ENCODE data around the gene TTC39A. TPM values are rescaled to one million over a fixed set of nuclear protein-coding genes. Genes with fewer than 3 reads are reported as not detected.
A peak's percentile ranks its signal among the peaks of the same experiment; 100 is the strongest.

TTC39A gene
- polyA plus RNA-seq, 2 of the 4 experiments (the other 2 are of a cell fraction), result 1.4 to 6.2 TPM

GRCh38 chr1:51306950-51307349 is 23.4 kb downstream of the TTC39A start:
- Histone ChIP-seq H3K4me3 (no peak overlapping the region), H3K9me3 (no peaks in the 10 kb centered on the region), H3K4me1 (peaks cover 33% of the 10 kb centered on the region), H3K27ac (peak overlapping the region; percentile 33 to 81; a peak in 4 of 6 replicates), H3K4me2 (no peak overlapping the region)
- DNase-seq (ENCODE audit: low read depth in 1 of 2, low spot score in 1 of 2) (no peak), ATAC-seq (no peak), FAIRE-seq (no peak)
- ChIA-PET POLR2A (no interaction called here), CTCF (interaction anchor here (4.4 kb wide), 1 partner anchor 11 kb away, joined by 38 read pairs; no protein-coding TSS in a partner anchor)
- TF ChIP-seq ZC3H11A (IDR thresholded peaks at IDR 0.05), result no peak
- no peak for TF ChIP-seq RARB (CRISPR knock-in tag; IDR thresholded peaks at IDR 0.05)
- TF ChIP-seq CHD4 (IDR thresholded peaks at IDR 0.05; ENCODE audit: borderline replicate concordance), result no peak
- no peak for TF ChIP-seq HES2 (IDR thresholded peaks at IDR 0.05)
- WGBS (ENCODE audit: missing lambda C conversion rate), result 73% methylated on average over 5 of the region's 5 CpGs

- ChIA-PET CTCF (interaction anchor here (4.4 kb wide), 1 partner anchor 9 kb away, joined by 38 read pairs; no protein-coding TSS in a partner anchor), POLR2A (interaction anchor here (0.6 kb wide), 1 partner anchor 351 kb away, joined by 4 read pairs; no protein-coding TSS in a partner anchor)
- Histone ChIP-seq H3K4me1 (peaks cover 33% of the 10 kb centered on the region), H3K4me3 (no peak overlapping the region), H3K9me3 (no peaks in the 10 kb centered on the region), H3K4me2 (peak overlapping the region; percentile 58), H3K27ac (peak overlapping the region; percentile 59 to 81)
- FAIRE-seq, result no peak
- peak; percentile 20 to 30 for DNase-seq (ENCODE audit: low read depth in 1 of 2, low spot score in 1 of 2)
- TF ChIP-seq HMGXB4 (CRISPR knock-in tag; IDR thresholded peaks at IDR 0.05; ENCODE audit: borderline replicate concordance) (no peak), JUN (IDR thresholded peaks at IDR 0.05) (no peak), HDAC2 (IDR thresholded peaks at IDR 0.05) (no peak), EHF (CRISPR knock-in tag; IDR thresholded peaks at IDR 0.05) (no peak), EP300 (IDR thresholded peaks at IDR 0.05) (no peak), MAFK (IDR thresholded peaks at IDR 0.05; ENCODE audit: partially characterized antibody) (no peak), HOXB5 (CRISPR knock-in tag; IDR thresholded peaks at IDR 0.05) (no peak), POLR2A (IDR thresholded peaks at IDR 0.05; ENCODE audit: low read length) (no peak), EHMT2 (IDR thresholded peaks at IDR 0.05; ENCODE audit: low read depth) (no peak), CHD2 (IDR thresholded peaks at IDR 0.05; ENCODE audit: low read length, partially characterized antibody) (no peak), RFX5 (IDR thresholded peaks at IDR 0.05) (no peak), MAZ (IDR thresholded peaks at IDR 0.05; ENCODE audit: borderline replicate concordance, low read depth, low read length) (no peak), TFCP2L1 (CRISPR knock-in tag; IDR thresholded peaks at IDR 0.05) (no peak), NFE2L2 (conservative IDR thresholded peaks at IDR 0.05; ENCODE audit: low read length) (no peak), USF2 (IDR thresholded peaks at IDR 0.05) (no peak)
- peak; percentile 31 to 65; a peak in 3 of 6 replicates for ATAC-seq
- WGBS (ENCODE audit: missing lambda C conversion rate), result 0% methylated on average over 2 of the region's 4 CpGs
Measured at GRCh38 chr1:51305371-51305823, 25.0 kb downstream of the TTC39A start.

- CTCF ChIA-PET, result interaction anchor here (4.4 kb wide), 1 partner anchor 8 kb away, joined by 38 read pairs; no protein-coding TSS in a partner anchor
- H3K4me2 ChIP-seq, result no peak overlapping the region
- WGBS (ENCODE audit: missing lambda C conversion rate), result 52% methylated on average over 1 of the region's 1 CpG
Measured at GRCh38 chr1:51304360-51304759, 26.0 kb downstream of the TTC39A start.

More at GRCh38 chr1:51304360-51304759, 26.0 kb downstream of the TTC39A start:
- Histone ChIP-seq H3K4me1 (peaks cover 33% of the 10 kb centered on the region), H3K9me3 (no peaks in the 10 kb centered on the region), H3K27ac (peak overlapping the region; percentile 59 to 81; a peak in 5 of 6 replicates), H3K4me3 (no peak overlapping the region)
- ATAC-seq (no peak), FAIRE-seq (no peak), DNase-seq (ENCODE audit: low read depth in 1 of 2, low spot score in 1 of 2) (no peak)
- POLR2A ChIA-PET, result no interaction called here
- TF ChIP-seq ZFP36 (IDR thresholded peaks at IDR 0.05; ENCODE audit: borderline replicate concordance, partially characterized antibody) (peak; percentile 38), NPAS2 (CRISPR knock-in tag; IDR thresholded peaks at IDR 0.05; ENCODE audit: borderline replicate concordance) (no peak)
